Mucosa of descending colon (tissue), 3 donors: ENCODE results near the gene CEP120. TPM values are rescaled to one million over a fixed set of nuclear protein-coding genes. Genes with fewer than 3 reads are reported as not detected.

ENCODE experiments used
- ATAC-seq: fragments of 200-7000 bp; cut with Tn5 transposase; one replicate; pipeline ENCODE4 v1.9.1; 2020; ENCODE audit warnings: mild to moderate bottlenecking, moderate library complexity
- DNase-seq, 3 donors: peaks; one replicate each; pipeline ENCODE4 v3.0.0-alpha.2; 2020
- H3K36me3 ChIP-seq: fragments of 200-600 bp; one replicate; pipeline ENCODE4 v1.8.0; 2021; ENCODE audit warnings: low read depth, mild to moderate bottlenecking
- H3K4me1 ChIP-seq: fragments of 200-600 bp; one replicate; pipeline ENCODE4 v1.8.0; 2021; ENCODE audit warnings: low read depth, mild to moderate bottlenecking
- H3K4me3 ChIP-seq: fragments of 200-600 bp; one replicate; pipeline ENCODE4 v1.8.0; 2021; ENCODE audit warnings: mild to moderate bottlenecking
- H3K9me3 ChIP-seq: fragments of 200-600 bp; one replicate; pipeline ENCODE4 v1.8.0; 2021; ENCODE audit warnings: mild to moderate bottlenecking
- CTCF ChIP-seq: fragments of 200-600 bp; IDR thresholded peaks from one replicate; pipeline ENCODE4 v1.8.0; 2022; ENCODE audit warnings: antibody characterized with exemption, mild to moderate bottlenecking
- intact Hi-C, 2 donors: fragments of 100-400 bp; cut with DNase I in 1 of 2; cut with micrococcal nuclease in 1 of 2; formaldehyde crosslinking; loops; one replicate each; pipeline versions ENCODE4 v1.11.0 to v1.11.1; 2022; cut with DNase I, micrococcal nuclease
- total RNA-seq, 3 donors: library from RNA; stranded (reverse); fragmentation: NEBNext Ultra II Directional in 2 of 3; extraction: Animal tissue kit (Norgen Biotek cat#: 25700) in 2 of 3; gene quantifications; one replicate each; pipeline versions ENCODE4 v1.2.1 to v1.2.4, GENCODE V29; 2021 to 2023
- donor health status: DM: no; HTN: no; CAD: no; lungs with moderate emphysema.
- donor health status: DM: no; HTN: no; CAD: no.
- donor health status: DM: no; HTN: yes; CAD: no.

Gene CEP120
- total RNA-seq, 3 donors from 2014 or later, result 12.6 to 27.6 (median 15.0) TPM

GRCh38 chr5:123298335-123299030 lies 124.7 kb downstream of the CEP120 start:
- no peaks in the 10 kb centered on the region for H3K36me3 ChIP-seq
- no peaks in the 10 kb centered on the region for H3K4me1 ChIP-seq
- no peak overlapping the region for H3K4me3 ChIP-seq
- ATAC-seq, result no peak
- H3K9me3 ChIP-seq, result no peaks in the 10 kb centered on the region
- intact Hi-C loops, result no loop called here
- DNase-seq, result no peak
- no peak for TF ChIP-seq CTCF

DNA sequence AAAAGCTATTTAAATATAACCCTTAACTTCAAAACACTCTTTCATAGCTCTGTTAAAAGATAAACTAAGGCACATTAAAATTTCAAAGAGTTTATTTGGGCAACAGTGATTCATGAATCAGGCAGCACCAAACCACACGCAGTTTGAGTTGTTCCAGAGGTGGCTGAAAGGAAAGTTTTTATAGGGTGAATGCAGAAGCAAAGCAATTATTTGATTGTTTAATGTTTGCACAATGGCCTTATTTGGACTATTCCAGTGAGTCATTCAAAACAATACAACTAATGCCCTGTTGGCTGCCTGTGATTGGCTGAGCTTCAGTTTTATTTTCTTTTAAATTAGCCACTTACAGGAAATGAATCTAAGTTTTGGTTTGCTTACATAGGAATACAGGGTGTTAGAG lies 125.3 kb downstream of the CEP120 start:
- ATAC-seq, result no peak
- DNase-seq, result no peak
- Histone ChIP-seq H3K4me3 (no peak overlapping the region), H3K9me3 (no peaks in the 10 kb centered on the region), H3K36me3 (no peaks in the 10 kb centered on the region), H3K4me1 (no peaks in the 10 kb centered on the region)
- TF ChIP-seq CTCF, result no peak
- intact Hi-C loops, result no loop called here

DNA sequence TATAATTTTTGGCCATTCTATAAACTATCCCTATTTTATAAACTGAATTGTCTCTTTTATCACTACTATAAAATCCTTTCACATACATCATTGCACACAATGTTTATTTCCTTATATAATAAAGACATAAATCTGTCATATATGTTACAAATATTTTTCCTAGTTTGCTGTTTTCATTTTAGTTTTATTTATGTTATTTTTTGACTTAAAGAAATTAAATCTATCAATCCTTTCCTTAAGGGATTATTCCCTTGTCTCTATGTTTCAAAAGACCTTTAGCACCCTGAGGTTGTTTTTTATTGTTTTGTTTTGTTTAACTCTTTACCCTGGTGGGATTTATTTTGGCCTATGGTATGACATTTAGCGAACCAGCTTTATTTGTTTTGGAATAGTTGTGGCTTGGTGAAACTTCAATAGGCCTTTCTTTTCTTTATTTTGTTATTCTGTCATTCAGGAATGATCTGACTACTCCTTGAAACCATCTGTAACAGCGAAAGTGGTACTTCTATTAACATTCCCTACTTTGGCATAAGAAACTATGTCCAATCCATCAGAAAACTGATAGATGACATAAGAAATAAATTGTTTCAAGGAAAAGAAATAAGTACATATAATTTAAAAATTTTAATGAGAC lies 125.9 kb downstream of the CEP120 start:
- no peak for TF ChIP-seq CTCF
- intact Hi-C loops, result no loop called here
- no peak for ATAC-seq

More for the DNA sequence above, 125.9 kb downstream of the CEP120 start:
- no peaks in the 10 kb centered on the region for H3K9me3 ChIP-seq
- H3K4me1 ChIP-seq, result no peaks in the 10 kb centered on the region
- no peak for DNase-seq
- H3K4me3 ChIP-seq, result no peak overlapping the region
- H3K36me3 ChIP-seq, result no peaks in the 10 kb centered on the region

Other genes starting within 250 kb of the CEP120 start
- gene CSNK1G3, start 88.8 kb upstream of the CEP120 start, total RNA-seq, result 10 to 100 TPM; 53.3 to 72.0 (median 69.1) TPM